SKM-1 (cell line): ENCODE data around the gene LAIR1.
"Not testable (repeated sequence)": the region's sequence is repeated elsewhere in the genome, so short reads cannot be mapped to it uniquely, and the experiment has no call there.

ENCODE experiments used
- DNase-seq: peaks from one replicate; lab custom pipeline; 2025; ENCODE audit not compliant: unreplicated experiment; lab: John Stamatoyannopoulos, UW

LAIR1 gene

GRCh38 chr19:54343868-54344267, 20.9 kb downstream of the LAIR1 start:
- DNase-seq: no peak

GRCh38 chr19:54341295-54341694, 23.4 kb downstream of the LAIR1 start:
- DNase-seq: no peak

DNA sequence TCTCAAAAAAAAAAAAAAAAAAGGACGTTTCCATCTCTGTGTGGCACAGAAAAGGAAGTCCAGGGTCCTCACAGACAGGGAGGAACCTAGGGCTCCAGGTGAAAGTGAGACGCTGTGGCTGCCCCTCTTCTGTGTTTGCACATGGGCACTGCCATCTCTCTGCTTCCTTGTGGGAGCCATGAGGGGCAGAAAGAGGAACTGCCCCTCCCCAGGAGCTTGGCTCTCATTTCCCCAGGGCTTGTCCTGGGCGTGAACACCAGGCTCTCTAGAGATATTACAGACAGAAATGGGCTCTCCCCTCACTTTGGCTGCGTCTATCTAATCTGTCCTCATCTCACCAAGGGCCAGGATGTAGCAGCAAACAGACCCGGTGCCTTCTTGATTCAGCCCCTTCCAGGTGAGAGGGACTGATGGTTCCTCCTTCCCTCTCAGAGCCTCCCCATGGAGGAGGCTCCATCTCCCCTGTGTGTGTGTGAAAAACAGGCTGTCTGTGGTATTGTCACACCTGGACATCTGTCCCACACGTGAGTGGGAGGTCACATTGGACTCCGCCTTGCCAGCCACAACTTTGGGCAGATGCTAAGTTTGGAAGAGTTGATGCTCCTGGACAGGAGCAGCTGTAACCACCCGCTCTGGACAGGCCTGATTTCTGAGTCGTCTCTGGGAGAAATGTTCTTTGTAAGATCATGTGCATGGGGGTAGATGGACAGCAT, 24.9 kb downstream of the LAIR1 start:
- no peak for DNase-seq

GRCh38 chr19:54338521-54338920, 26.2 kb downstream of the LAIR1 start:
- no peak for DNase-seq

DNA sequence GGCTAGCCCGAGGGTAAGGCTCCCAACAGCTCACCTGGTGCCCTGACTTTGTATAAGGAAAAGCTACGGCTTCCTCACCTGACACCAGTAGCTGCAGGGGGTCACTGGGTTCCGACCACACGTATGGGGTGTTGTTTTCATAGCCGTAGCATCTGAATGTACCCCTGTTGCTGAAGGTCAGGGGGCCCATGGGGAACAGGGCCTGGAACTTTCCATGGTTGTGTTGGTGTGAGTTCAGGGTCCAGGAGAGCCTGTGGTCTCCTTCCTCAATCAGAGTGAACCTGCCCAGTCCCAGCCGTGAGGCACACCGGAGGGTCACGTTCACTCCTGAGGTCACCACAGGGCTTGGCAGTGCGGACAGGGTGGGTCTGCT, 26.9 kb downstream of the LAIR1 start:
- DNase-seq: no peak

- no peak for DNase-seq
Observed at GRCh38 chr19:54336893-54337857, 27.6 kb downstream of the LAIR1 start.

- no peak for DNase-seq
Observed at GRCh38 chr19:54335979-54336892, 28.5 kb downstream of the LAIR1 start.

GRCh38 chr19:54335164-54335563, 29.6 kb downstream of the LAIR1 start:
- DNase-seq: no peak

DNA sequence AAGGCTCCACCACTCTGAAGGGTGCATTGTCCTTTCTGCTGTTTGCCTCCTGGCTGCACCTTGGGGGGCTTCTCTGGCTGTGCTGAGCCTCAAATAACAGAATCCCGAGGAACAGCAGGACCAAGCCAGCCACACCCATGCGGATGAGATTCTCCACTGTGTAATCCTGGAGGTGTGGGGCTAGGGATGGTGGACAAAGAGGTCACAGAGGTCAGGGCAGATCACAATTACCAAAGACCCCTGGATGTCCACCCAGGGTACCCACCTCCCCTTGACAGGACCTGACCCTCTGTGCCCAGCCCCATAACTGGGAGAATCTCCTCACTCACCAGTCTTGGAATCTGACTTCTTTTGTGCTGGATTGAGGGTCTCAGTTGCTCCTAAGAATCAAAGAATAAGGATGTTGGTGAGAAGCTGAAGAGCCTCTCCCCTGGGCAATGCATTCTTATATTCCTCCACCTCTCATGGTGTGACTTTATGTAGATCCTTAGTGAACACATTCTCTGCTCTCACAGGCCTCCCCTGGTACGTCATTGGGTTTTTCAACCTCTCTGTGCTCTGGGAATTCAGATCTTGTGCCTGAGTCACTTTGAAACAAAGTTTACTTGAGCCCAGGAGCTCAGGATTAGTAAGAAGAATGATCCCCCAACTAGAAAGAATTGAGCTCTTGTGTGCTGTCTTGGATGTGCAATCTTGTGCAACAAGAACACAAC, 31.0 kb downstream of the LAIR1 start:
- DNase-seq: no peak

GRCh38 chr19:54332149-54332548, 32.6 kb downstream of the LAIR1 start:
- no peak for DNase-seq

DNA sequence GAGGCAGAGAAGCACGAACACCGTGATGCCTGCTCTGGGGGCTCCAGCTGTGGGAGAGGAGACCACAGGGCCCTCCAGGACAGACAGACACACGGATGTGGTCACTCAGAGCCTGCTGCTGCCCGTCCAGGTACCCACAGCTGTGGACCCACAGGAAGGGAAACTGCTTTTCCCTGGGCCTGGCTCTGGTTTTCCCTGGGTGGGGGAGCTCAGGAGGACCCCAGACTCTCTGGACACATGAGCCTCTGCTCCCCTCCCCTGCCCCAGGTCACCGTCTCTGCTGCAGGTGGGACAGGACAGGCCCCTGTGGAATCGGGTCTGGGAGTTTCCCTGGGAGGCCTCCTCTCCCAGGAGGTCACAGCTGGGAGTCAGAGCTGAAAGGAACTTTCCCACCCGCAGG, 33.1 kb downstream of the LAIR1 start:
- DNase-seq: no peak

DNA sequence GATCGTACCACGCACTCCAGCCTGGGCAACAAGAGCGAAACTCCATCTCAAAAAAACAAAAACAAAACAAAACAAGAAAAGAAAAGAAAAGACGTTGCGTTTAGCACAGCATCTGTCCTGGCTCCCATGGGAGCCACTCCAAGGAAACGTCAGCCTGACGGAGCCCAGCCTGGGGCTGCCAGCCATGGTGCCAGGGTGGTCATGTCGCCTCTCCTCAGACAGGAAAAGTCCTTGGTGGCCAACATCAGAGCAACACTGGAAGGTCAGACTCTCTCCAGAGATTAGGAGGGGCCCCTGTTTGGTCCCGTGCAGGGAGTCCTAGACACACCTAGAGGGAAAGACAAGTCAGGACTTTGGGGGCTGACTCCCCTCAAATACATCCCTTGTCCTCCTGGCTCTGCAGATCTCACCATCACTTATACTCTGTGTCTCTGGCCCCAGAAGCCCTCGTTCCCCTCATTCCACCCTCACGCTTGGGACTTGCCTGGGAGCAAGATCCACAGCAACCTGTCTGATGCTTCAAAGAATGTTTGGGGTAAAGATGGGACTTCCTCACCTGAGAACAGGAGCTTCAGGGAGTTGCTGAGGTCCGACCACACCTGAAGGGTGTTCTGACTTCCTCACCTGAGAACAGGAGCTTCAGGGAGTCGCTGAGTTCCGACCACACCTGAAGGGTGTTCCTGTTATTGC, 35.1 kb downstream of the LAIR1 start:
- no peak for DNase-seq

DNA sequence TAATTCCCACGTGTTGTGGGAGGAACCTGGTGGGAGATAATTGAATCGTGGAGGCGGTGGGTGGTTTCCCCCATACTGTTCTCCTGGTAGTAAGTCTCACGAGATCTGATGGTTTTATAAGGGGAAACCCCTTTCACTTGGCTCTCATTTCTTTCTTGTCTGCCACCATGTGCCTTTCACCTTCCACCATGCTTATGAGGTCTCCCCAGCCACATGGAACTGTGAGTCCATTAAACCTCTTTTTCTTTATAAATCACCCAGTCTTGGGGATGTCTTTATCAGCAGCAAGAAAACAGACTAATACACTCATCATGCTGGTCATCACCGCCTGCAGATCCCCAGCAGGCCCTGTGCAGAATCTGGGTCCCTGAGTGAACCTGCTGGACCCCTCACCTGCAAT, 36.0 kb downstream of the LAIR1 start:
- DNase-seq: not testable (repeated sequence)

DNA sequence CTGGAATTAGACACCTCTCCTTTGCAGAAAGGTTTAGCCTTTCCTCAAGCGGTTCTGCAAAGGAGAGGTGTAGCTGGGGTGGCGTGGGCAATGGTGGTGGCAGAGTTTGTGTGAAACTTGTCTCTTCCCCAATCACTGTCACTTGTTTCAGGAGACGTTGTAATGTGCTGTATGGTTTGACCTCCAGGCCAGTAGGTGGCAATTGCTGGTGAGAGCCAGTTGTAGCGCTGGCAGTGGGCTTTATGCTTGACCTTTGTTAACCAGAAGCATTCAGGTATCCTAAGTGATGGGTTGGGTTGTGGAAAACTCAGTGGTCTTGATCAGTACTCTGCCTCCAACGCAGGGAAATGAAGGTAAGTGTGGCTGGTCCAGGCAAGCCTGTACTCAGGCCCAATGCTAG, 39.1 kb downstream of the LAIR1 start:
- DNase-seq: no peak

GRCh38 chr19:54325194-54325621, 39.5 kb downstream of the LAIR1 start:
- DNase-seq: no peak

DNA sequence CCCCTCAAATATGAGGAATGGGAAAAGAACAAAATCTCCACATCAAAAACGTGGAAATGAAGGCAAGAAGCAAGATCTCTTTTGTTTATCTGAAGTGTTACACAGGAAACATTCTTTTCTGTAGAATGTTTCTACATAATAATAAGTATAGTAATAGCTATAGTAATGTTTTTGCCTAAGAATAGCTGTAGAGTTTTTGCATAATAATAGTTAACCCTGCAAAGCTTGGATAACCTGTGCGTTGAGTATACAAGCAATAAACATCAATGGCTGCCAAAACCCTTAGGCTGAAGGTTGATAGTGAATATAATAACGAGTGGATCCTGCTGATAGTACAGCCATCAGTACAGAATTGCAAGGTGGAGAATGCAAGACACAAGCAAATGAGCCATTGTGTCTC, 40.7 kb downstream of the LAIR1 start:
- no peak for DNase-seq

- DNase-seq: not testable (repeated sequence)
Observed at GRCh38 chr19:54322934-54323333, 41.8 kb downstream of the LAIR1 start.

DNA sequence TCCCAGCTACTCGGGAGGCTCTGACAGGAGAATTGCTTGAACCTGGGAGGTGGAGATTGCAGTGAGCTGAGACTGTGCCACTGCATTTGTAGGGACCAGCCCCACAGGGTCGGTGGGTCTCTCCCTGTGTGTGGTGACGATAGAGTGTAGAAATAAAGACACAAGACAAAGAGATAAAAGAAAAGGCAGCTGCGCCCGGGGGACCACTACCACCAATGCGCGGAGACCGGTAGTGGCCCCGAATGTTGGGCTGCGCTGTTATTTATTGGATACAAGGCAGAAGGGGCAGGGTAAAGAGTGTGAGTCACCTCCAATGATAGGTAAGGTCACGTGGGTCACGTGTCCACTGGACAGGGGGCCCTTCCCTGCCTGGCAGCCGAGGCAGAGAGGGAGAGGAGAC, 42.4 kb downstream of the LAIR1 start:
- not testable (repeated sequence) for DNase-seq

DNA sequence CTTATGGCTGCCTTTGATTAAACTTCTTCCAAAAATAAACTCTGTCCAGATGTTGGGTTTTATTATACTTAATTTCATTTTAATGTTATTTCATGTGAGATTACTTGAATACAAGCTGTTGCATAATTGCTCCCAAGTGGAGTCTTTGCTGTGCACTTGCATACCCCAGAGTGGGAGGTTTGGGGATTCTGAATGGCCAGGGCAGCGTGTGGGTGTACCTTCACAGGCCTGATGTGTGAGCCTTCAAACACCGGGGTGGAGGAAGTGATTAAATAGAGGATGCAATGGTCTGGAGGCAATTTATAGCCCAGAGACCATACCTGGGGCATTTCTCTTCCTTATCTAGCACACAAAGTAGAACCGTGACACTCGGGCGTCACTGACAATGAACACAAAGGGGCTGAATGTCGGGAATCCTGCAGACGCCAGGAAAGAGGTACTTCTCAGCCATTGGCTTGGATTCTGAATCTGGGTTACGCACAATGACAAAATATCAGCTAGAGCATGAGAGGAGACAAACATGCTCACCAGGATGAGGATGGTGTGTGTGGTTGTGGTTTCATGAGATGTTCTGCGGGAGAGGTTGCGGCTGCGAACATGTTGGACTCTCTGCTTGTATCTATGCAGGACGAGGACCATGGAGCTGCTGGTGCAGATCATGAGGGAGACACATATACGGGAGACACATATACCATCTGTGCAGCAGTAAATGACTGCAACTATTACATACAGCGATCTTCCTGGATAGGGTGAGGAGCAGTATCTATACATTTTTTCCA, 44.6 kb downstream of the LAIR1 start:
- no peak for DNase-seq
